Measurements from ENCODE around the gene GRIK2.

GRCh38 chr6:101486726-101487125 lies 93.2 kb downstream of the GRIK2 start:
- TF ChIP-seq, protein P1, sequence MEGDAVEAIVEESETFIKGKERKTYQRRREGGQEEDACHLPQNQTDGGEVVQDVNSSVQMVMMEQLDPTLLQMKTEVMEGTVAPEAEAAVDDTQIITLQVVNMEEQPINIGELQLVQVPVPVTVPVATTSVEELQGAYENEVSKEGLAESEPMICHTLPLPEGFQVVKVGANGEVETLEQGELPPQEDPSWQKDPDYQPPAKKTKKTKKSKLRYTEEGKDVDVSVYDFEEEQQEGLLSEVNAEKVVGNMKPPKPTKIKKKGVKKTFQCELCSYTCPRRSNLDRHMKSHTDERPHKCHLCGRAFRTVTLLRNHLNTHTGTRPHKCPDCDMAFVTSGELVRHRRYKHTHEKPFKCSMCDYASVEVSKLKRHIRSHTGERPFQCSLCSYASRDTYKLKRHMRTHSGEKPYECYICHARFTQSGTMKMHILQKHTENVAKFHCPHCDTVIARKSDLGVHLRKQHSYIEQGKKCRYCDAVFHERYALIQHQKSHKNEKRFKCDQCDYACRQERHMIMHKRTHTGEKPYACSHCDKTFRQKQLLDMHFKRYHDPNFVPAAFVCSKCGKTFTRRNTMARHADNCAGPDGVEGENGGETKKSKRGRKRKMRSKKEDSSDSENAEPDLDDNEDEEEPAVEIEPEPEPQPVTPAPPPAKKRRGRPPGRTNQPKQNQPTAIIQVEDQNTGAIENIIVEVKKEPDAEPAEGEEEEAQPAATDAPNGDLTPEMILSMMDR (IDR thresholded peaks at IDR 0.05; ENCODE audit: extremely low read depth in 1 of 2, insufficient read depth in 1 of 2, low read depth in 1 of 2, low read length in 2 of 2), result no peak
- TF ChIP-seq JUN (IDR thresholded peaks at IDR 0.05; ENCODE audit: borderline replicate concordance, insufficient read depth, insufficient read length, low read depth) (no peak), POLR2AphosphoS5 (IDR thresholded peaks at IDR 0.05; ENCODE audit: insufficient read depth, low read depth, low read length) (no peak), POLR2A (IDR thresholded peaks at IDR 0.05; ENCODE audit: low read depth, low read length) (no peak), EZH2 (IDR thresholded peaks at IDR 0.05; ENCODE audit: borderline replicate concordance, low read depth, low read length, severe bottlenecking) (no peak), GATA2 (IDR thresholded peaks at IDR 0.05; ENCODE audit: insufficient read depth, insufficient read length, low read depth, low read length) (no peak)

Data from endothelial cell of umbilical vein (primary cell).